ENCODE results near the gene HOXB7.

HOXB7 gene

GRCh38 chr17:48577946-48578615, 32.7 kb downstream of the HOXB7 start, which contains the start of gene HOXB4:
HOXB4 (minus strand) TSS chr17:48578350; CDS start chr17:48578319, 31 bp downstream.
- DNase-seq = peak; percentile 77

GRCh38 chr17:48577330-48577945, 33.4 kb downstream of the HOXB7 start:
- no peak for DNase-seq

GRCh38 chr17:48576479-48577309, 34.1 kb downstream of the HOXB7 start:
- no peak for DNase-seq

- DNase-seq = no peak
These were observed 34.9 kb downstream of the HOXB7 start for GRCh38 chr17:48575673-48576478.

- no peak for DNase-seq
These were observed 35.7 kb downstream of the HOXB7 start for GRCh38 chr17:48575066-48575582.

- DNase-seq = no peak
These were observed 36.2 kb downstream of the HOXB7 start for GRCh38 chr17:48574505-48575065.

- DNase-seq = no peak
These were observed 38.9 kb downstream of the HOXB7 start for GRCh38 chr17:48571826-48572417.

GRCh38 chr17:48571024-48571818, 39.6 kb downstream of the HOXB7 start:
- DNase-seq = no peak

- no peak for DNase-seq
These were observed 40.3 kb downstream of the HOXB7 start for GRCh38 chr17:48570325-48571023.

- no peak for DNase-seq
These were observed 41.0 kb downstream of the HOXB7 start for GRCh38 chr17:48569674-48570324.

- no peak for DNase-seq
These were observed 41.6 kb downstream of the HOXB7 start for GRCh38 chr17:48569240-48569582.

GRCh38 chr17:48568499-48569239, 42.1 kb downstream of the HOXB7 start:
- no peak for DNase-seq

GRCh38 chr17:48567646-48568354, 43.0 kb downstream of the HOXB7 start:
- no peak for DNase-seq

GRCh38 chr17:48567209-48567608, 43.6 kb downstream of the HOXB7 start:
- no peak for DNase-seq

- no peak for DNase-seq
These were observed 44.1 kb downstream of the HOXB7 start for GRCh38 chr17:48566717-48567116.

GRCh38 chr17:48565925-48566710, 44.7 kb downstream of the HOXB7 start:
- DNase-seq = no peak

GRCh38 chr17:48565022-48565554, 45.7 kb downstream of the HOXB7 start:
- DNase-seq = no peak
